HG02870 (cell line): ENCODE data around the gene TPT1.
"Not testable (repeated sequence)": the region's sequence is repeated elsewhere in the genome, so short reads cannot be mapped to it uniquely, and the experiment has no call there.

Experiments
- ATAC-seq: cut with Tn5 transposase; IDR thresholded peaks from one replicate; pipeline ENCODE4 v1.9.1; 2021; ENCODE audit warnings: mild to moderate bottlenecking, moderate library complexity; ENCODE audit not compliant: unreplicated experiment

TPT1 gene

GRCh38 chr13:45368005-45368404, 27.0 kb upstream of the TPT1 start:
- ATAC-seq, result no peak

GRCh38 chr13:45367358-45367757, 26.4 kb upstream of the TPT1 start:
- peak; percentile 97 for ATAC-seq

- ATAC-seq, result no peak
Measured at GRCh38 chr13:45365558-45365885, 24.5 kb upstream of the TPT1 start.

GRCh38 chr13:45364876-45365557, 24.0 kb upstream of the TPT1 start:
- ATAC-seq, result no peak

GRCh38 chr13:45362939-45363338, 22.0 kb upstream of the TPT1 start:
- ATAC-seq, result no peak

- ATAC-seq, result no peak
Measured at GRCh38 chr13:45361596-45362206, 20.7 kb upstream of the TPT1 start.

GRCh38 chr13:45356966-45357672, 16.1 kb upstream of the TPT1 start:
- no peak for ATAC-seq

GRCh38 chr13:45353895-45354294, 12.9 kb upstream of the TPT1 start:
- no peak for ATAC-seq

- no peak for ATAC-seq
Measured at GRCh38 chr13:45352031-45352430, 11.0 kb upstream of the TPT1 start.

- no peak for ATAC-seq
Measured at GRCh38 chr13:45350152-45350551, 9.2 kb upstream of the TPT1 start.

GRCh38 chr13:45349438-45349837, 8.5 kb upstream of the TPT1 start:
- ATAC-seq, result no peak

GRCh38 chr13:45344064-45344463, 3.1 kb upstream of the TPT1 start:
- ATAC-seq, result not testable (repeated sequence)

- not testable (repeated sequence) for ATAC-seq
Measured at GRCh38 chr13:45343102-45343501, 2.1 kb upstream of the TPT1 start.

- ATAC-seq, result not testable (repeated sequence)
Measured at GRCh38 chr13:45342668-45343067, 1.7 kb upstream of the TPT1 start.

GRCh38 chr13:45341799-45342500, 967 bp upstream of the TPT1 start:
- no peak for ATAC-seq

- peak; percentile 30 for ATAC-seq
Measured at GRCh38 chr13:45340422-45341033, 455 bp downstream of the TPT1 start.

- no peak for ATAC-seq
Measured at GRCh38 chr13:45339867-45340266, 1.1 kb downstream of the TPT1 start.

GRCh38 chr13:45339399-45339798, 1.6 kb downstream of the TPT1 start:
- no peak for ATAC-seq

GRCh38 chr13:45337803-45338202, 3.2 kb downstream of the TPT1 start:
- no peak for ATAC-seq

- ATAC-seq, result no peak
Measured at GRCh38 chr13:45337395-45337794, 3.6 kb downstream of the TPT1 start.
